DMS53 (cell line): ENCODE results near the gene ARMC9.
"Not testable (repeated sequence)": the region's sequence is repeated elsewhere in the genome, so short reads cannot be mapped to it uniquely, and the experiment has no call there.

Experiments
- DNase-seq: peaks from one replicate; lab custom pipeline; 2025; lab: John Stamatoyannopoulos, UW

Gene ARMC9

GRCh38 chr2:231183851-231184250 is 14.6 kb upstream of the ARMC9 start:
- DNase-seq, result no peak

DNA sequence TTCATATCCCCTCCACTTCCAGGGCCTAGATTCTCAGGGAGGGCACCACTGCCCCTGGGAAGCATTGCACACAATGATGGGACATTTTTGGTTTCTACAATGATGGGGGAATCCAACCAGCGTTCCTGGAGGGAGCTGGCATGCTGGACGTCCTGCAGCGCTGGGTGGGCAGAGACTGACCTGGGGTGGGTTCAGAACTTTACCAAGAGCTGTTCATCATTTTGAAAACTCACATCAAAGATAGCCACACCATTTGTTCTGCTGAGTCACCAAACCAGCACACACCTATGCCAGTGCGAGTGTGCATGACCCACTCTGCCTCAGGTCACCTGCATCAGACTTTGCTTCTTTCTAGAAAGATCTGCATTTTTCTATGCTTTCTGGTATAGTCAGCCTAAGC is 14.1 kb upstream of the ARMC9 start:
- peak; percentile 9 for DNase-seq

DNA sequence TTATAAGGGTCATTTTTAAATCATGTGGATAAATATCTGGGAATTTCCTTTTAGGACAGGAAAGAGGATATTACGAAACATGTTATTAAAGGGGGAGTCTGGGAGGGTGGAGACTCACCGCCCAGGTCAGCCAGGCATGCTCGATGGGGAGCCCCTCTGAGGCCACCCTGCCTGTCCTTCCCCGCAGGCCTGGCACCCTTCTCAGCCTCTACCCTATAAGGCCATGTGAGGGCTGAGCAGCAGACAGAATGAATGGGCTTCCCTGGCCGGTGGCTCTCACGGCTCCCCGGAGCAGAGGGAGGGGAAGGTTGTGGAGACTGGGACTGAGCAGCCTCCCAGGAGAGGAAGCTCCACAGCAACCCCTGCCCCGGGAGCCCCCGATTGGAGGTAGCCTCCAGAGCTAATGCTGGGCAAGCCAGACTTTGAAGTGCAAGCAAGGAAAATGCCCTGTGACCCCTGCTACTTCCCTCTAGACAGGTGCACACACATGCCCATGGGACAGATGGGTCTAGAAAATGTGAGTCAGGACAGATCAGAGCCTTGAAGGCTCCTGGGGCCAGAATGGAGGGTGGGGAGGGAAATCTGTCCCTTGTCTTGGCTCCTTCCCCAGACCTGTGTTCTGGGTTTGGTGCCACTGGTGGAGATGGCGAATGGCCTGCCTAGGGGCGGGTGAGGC is 13.2 kb upstream of the ARMC9 start:
- DNase-seq, result no peak

DNA sequence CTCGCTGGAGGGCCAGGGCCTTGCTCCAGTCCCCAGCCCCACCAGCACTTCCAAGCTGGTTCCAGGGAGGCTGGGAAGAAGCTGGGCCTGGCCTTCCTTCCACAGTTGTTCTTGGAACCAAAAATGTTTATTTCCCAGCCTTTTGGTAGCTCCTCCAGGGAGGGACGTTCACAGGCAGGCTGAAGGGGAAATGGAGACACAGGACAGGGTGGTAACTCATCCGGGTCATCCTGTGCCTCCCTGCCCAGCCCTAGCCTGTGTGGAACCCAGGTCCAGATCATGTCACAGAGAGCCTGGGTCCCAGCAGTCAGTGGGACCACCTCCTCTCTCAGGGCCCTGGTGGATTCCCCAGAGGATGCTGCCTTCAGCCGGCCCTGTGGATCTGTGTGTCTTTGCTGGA is 12.5 kb upstream of the ARMC9 start:
- no peak for DNase-seq

GRCh38 chr2:231186325-231186724 is 12.1 kb upstream of the ARMC9 start:
- no peak for DNase-seq

GRCh38 chr2:231187736-231188505 is 10.5 kb upstream of the ARMC9 start:
- DNase-seq, result no peak

- no peak for DNase-seq
Observed at GRCh38 chr2:231188506-231189170, 9.8 kb upstream of the ARMC9 start.

GRCh38 chr2:231189171-231189530 is 9.3 kb upstream of the ARMC9 start:
- no peak for DNase-seq

- no peak for DNase-seq
Observed at GRCh38 chr2:231189571-231190495, 8.6 kb upstream of the ARMC9 start.

- peak; percentile 42 for DNase-seq
Observed at GRCh38 chr2:231190531-231191197, 7.8 kb upstream of the ARMC9 start.

- peak; percentile 15 for DNase-seq
Observed at GRCh38 chr2:231191896-231192872, 6.2 kb upstream of the ARMC9 start.

- DNase-seq, result no peak
Observed at GRCh38 chr2:231193216-231193615, 5.2 kb upstream of the ARMC9 start.

DNA sequence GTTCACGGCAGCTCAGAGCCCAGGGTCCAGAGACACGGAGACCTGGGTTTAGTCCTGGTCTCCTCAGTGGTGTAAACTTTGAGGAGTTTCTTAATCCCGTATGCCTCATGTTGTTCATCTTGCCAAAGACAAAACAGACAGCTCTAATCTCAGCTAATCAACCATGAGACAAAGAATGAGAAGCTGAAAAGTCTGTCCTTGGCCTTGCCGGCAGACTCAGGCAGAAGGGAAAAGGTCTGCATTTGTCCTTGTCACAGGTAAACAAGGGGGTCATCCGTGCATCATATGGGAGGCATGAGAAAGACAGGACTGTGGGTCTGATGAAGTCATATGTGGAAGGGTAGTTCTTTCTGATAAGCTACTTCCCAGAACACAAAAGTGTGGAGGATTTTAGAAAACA is 1.8 kb upstream of the ARMC9 start:
- no peak for DNase-seq

DNA sequence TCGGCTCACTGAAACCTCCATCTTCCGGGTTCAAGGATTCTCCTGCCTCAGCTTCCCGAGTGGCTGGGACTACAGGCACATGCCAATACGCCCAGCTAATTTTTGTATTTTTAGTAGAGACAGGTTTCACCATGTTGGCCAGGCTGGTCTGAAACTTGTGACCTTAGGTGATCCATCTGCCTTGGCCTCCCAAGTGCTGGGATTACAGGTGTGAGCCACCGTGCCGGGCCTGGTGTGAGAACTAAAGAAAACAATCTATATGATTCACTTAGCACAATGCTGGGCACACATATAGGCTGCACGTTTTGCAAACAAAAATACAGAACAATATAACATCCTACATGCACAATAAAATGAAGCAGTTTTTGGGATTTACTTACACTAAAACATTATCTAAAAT is 1.2 kb upstream of the ARMC9 start:
- not testable (repeated sequence) for DNase-seq

- DNase-seq, result peak; percentile 44
Observed at GRCh38 chr2:231197706-231198290, 633 bp upstream of the ARMC9 start.

DNA sequence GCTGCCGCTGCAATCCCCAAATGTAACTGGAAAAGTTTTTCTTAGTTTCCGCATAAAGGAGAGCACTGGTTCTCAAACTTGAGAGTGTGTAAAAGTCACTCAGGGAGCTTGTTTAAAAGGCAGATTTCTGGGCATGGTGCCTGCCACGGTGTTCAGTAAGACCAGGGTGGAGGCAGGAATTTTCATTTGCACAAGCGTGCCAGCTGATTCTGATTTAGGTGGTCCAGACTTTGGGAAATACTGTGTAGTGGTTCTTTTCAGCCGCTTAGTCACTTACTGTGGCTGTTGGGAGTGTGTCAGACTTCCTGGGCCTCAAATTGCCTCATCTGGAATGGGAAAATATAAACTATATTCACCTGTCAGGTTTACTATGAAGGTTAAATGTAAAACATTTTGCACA is 788 bp downstream of the ARMC9 start:
- DNase-seq, result no peak

GRCh38 chr2:231200805-231201474 is 2.5 kb downstream of the ARMC9 start:
- DNase-seq, result no peak

DNA sequence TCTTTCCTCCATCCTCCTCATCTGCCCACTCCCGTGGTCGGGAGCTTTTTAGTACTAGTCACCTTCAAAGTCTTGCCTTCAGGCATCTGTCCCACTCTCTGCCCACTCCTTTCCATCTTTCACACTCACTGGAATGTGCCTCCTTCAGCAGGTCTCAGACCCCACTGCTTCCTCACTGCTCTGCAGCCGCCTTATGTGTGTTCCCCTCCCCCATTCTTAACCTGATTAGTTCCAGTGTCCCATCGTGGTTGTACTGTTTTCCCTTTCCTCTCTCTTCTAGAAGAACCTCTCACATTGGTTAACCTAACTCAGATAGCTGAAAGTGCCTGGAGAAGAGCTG is 3.0 kb downstream of the ARMC9 start:
- DNase-seq, result no peak

DNA sequence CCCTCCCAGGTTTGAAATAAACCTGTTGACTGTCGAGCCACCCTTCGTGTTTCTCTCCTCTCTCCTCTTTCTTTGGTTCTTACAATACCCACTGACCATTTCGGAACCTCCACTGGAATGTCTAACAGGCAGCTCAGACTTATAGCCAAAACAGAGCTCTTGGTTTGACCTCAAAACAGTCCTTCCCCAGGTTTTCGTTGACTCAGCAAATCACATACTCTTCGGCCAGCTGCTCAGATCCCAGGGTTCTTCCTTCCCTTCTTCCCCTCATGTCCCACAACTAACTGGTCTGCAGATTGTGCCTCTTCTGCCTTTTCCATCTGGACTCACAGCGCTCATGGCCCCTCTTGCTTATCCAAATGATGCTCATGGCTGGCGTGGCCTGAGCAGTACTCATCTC is 4.7 kb downstream of the ARMC9 start:
- DNase-seq, result no peak

DNA sequence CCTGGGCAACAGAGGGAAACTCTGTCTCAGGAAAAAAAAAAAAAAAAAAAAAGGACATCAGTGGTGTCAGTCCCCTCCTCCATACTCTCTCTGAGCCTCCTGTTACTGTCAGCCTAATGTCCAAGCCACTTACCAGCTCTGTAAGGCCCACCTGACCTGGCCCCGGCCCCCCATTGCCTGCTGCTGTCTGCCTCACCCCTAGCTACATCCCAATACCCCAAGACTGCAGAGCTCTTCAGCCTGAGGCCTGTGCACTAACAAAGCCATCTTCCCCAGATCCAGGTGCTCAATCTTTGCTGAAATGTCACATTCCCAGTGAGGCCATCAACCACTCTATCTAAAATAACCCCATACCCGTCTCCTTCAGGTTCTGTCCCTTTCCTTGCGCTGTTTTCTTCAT is 5.7 kb downstream of the ARMC9 start:
- no peak for DNase-seq
